HG03175 (cell line): ENCODE measurements around the gene MNAT1.
"Not testable (repeated sequence)": the region's sequence is repeated elsewhere in the genome, so short reads cannot be mapped to it uniquely, and the experiment has no call there.

Source experiments
- ATAC-seq: cut with Tn5 transposase; IDR thresholded peaks from one replicate; pipeline ENCODE4 v1.9.1; 2021; ENCODE audit warnings: mild to moderate bottlenecking, moderate library complexity; ENCODE audit not compliant: unreplicated experiment

MNAT1 gene

DNA sequence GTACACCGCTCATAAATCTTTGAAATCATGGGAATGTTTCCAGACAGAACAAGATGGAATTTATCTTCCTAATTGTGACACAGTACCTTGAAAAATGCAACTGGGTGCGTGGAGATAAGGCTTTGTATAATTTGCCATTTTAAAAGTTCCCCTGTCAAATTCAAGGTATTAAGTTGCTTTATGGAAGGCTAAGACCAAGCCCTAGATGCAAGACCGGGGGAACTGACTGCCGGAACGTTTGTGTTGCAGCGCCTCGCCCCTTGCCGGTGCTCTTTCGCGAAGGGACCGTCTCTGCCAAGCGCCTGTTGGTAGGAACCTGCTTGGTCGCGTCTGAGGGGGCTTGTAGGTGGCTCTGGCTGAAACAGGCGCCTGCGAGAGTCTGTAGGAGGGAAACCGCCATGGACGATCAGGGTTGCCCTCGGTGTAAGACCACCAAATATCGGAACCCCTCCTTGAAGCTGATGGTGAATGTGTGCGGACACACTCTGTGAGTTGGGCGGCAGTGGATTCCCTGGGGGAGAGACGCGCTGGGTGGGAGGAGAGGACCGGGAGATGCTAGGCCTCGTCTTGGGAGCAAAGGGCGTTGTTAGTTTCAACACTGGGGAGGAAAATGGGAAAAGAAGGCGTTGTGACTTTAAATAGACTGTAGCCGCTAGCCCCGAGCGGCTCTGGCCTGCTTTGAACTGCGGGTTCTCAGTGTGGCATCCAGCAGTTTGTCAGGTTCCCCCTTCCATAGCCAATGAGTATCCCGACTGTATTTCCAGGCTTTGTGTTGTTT is at the start of gene MNAT1:
MNAT1 (plus strand) TSS at position 297 of the 778 bp plus-strand sequence; CDS start at position 399, 102 bp downstream.
- peak; percentile 93 for ATAC-seq

DNA sequence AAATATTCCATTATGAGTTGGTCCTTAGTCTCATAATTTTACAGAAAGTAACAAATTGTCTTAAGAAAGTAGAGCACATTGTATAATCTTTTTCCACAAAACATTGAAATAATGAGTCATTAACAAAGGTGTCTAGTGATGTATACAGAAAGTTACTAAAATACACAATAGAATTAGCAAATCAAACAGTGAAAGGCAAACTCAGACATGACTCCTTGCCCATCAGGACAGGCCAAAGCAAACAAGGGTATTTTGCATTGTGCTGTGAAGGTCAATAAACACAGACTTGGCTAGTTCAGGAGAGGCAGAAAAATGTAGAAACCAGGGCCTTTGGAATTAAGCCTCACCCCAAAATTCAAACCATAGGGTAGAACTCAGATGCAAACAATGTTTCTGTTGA is 47.7 kb upstream of the MNAT1 start:
- no peak for ATAC-seq

DNA sequence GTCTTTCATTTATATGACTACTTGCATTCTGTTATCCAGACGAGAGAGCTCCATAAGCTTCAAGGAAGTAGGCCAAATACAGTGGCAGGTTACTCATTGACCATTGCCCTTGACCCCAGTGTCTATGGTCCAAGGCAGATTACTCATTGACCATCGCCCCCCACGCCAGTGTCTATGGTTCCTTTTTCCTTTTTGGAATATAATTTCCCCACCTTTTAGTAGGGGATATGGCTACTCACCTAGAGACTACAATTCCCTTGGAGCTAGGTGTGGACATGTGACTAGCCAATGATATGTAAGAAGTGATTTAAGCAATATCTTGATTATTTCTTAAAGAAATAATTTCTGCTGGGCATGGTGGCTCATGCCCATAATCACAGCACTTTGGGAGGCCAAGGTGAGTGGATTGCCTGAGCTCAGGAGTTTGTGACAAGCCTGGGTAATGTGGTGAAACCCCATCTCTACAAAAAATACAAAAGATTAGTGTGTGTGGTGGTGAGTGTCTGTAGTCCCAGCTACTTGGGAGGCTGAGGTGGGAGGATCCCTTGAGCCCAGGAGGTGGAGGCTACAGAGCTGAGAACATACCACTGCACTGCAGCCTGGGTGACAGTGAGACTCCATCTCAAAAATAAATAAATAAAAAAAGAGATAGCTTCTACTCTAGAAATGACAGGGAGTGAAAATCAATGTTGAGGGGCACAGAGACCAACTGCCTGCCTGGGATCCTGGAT is 43.0 kb upstream of the MNAT1 start:
- no peak for ATAC-seq

DNA sequence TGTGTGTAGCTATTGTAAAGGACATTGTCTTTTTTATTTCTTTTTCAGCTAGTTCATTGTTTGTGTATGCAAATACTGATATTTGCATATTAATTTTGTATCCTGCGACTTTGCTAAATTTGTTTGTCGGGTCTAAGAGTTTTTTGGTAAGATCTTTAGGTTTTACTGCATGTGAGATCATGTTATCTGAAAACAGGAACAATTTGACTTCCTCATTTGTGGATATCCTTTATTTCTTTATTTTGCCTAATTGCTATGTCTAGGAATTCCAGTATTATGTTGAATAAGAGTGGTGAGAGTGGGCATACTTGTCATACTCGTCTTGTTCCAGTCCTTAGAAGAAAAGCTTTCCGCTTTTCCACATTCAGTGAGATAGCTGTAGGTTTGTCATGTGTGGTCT is 39.2 kb upstream of the MNAT1 start:
- no peak for ATAC-seq

DNA sequence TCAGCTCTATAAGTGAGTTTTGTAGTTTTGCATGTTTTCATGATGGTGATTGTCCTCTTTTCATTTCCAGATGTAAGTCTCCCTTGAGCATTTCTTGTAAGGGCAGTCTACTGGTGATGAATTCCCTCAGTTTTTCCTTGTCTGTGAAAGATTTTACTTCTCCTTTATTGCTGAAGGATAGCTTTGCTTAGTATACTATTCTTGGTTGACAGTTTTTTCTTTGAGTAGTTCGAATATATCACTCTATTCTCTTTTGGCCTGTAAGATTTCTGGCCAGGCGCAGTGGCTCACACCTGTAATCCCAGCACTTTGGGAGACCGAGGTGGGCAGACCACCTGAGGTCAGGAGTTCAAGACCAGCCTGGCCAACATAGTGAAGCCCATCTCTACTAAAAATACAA is 34.0 kb upstream of the MNAT1 start:
- no peak for ATAC-seq

DNA sequence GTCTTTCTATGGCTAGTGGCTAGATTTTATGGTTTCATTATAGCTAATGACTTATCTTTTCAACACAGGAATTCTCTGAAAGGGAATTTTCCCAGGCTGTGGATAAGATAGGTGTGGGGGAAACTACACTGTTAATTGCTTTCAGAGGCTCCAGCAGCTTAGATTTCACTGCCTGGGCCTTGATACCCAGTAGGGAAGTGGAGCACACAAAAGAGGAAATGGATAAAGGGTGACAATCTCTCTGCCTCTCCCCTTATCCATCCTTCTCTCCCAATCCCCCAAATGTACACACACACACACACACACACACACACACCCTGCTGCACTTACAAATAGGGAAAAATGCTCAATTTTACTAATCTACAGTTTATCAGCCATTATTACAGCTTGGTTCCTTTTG is 29.5 kb upstream of the MNAT1 start:
- ATAC-seq, result no peak

DNA sequence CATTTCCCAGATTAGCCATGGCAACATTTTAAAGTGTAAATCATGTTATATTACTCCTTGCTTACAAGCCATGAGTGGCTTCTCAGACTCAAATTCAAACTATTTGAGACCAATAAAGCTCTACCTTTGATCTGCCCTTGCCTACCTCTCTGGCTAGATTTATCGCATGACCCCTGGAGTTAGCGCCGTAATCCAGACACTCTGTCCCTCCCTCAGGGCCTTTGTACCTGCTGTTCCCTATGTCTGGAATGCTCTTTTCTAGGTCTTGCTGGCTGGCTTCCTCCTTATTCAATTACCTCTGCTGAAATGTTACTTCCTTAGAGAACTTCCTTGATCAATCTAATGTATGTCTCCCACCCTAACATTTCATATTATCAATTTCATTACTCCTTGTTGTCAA is 26.7 kb upstream of the MNAT1 start:
- no peak for ATAC-seq

DNA sequence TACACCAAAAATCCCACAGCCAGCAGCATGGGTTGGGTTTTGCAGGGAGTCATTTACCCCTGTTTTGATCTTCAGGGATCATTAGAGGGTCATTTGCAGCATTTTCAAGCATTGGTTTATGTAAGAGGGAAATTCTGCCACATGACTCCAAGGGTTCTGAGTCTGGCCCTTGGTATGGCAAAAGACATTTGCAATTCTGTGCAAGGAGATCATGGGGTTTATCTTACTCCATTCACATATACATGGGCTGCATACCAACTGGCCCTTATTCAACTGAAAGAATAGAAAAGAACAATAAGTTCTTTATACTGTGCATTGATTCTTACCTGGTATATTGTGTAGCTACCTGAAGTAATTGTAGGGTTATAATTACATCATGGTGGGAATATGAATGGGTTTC is 24.1 kb upstream of the MNAT1 start:
- no peak for ATAC-seq

DNA sequence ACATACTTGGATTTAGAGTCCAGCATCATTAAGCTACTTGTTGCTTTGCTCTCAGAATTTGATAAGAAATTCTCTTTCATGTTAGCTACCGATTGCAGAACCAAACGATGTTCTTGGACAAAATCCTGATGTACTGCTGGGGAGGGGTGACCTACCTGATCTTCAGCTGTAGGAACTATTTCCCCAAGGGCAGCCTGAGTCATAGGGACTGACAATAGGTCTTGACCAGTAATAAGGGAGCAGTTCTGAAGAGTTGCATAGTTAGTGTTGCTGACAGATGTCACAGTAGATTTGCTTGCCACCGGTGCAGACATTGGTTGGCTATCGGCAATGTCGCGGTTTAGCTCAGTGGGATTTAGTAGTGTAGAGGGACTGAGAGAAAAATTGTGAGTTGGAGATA is 21.0 kb upstream of the MNAT1 start:
- ATAC-seq, result no peak

DNA sequence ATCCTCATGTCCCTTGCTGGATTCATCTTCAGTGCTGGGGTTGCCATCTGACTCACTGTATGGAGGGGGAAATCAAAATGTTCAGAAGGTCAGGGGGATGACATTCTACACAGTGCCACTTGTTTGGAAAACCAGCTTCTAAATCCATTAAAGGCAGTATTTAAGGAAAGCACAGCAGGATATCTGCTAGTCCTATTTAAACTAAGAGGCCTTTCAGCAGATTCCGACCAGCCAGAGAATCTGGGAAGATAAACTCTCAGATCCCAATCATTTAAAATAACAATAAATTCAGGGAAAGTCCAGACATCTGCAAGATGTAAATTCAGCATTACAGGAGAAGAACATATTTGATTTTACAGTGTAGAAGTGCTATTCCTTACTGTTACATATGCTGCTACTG is 14.2 kb upstream of the MNAT1 start:
- no peak for ATAC-seq

DNA sequence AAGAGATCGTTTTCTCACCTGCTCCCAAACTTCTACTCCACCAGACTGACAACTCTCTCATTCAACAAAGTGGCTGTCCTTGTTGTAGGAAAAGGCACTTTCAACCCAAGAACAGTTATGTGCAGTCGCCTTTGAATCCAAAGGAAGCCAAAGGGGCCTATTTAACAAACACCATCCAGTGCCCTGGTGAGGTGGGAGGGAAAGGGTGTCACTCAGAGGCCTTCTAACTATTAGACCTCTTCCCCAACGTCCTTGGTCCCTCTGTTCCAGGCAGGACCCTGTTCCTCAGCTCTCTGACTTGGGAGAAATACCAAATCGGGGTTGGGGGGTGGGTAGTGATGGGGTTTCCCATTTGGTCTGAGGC is 13.6 kb upstream of the MNAT1 start:
- ATAC-seq, result no peak

DNA sequence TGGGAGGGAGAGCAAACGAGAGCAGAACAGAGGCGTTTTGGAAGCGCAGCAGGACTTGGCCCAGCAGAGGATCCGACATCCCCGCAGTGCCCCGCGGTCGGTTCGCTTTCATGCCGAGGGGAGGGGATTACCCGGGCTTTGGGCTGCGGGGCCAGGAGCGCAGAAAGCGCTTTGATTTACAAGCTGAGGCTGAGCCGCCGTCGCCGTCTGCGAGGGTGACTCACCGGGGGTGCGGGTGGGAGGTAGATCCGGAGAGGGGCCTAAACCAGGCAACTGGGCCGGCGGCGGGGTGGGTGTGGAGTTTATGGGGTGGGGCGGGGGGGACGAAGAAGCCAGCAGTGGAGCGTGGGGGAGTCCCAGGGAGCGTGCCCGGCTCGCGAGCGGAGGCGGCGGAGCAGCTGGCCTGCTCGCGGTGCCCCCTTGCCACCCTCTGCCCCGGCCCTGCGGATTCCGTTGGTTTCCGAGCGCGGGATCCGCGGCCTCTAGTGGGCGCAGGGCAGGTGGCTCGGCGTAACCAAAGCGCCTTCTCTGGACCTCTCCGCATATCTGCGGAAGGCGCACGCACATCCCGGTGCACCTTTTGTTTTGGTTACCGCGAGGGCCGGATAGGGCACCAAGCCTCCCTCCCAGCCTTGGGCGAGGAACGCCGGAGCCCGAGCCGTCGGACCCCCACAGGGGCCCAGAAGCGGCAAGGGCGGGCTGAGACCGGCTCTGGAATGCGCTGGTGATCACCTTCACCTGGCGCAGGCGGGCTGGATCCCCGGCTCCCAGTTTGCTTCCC is 13.0 kb upstream of the MNAT1 start:
- ATAC-seq, result no peak

DNA sequence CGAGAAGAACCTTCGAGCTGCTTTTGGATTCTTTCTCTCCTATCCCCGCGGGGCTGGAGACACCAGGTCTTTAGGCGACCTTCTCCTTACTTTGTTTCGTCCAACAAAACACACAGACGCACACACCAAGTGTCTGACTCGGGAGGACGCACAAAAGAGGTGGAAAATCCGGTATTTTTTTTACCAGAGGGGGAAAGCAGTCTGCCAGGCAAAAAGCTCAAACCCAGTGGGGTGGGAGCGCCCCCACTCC is 12.5 kb upstream of the MNAT1 start:
- ATAC-seq, result no peak

DNA sequence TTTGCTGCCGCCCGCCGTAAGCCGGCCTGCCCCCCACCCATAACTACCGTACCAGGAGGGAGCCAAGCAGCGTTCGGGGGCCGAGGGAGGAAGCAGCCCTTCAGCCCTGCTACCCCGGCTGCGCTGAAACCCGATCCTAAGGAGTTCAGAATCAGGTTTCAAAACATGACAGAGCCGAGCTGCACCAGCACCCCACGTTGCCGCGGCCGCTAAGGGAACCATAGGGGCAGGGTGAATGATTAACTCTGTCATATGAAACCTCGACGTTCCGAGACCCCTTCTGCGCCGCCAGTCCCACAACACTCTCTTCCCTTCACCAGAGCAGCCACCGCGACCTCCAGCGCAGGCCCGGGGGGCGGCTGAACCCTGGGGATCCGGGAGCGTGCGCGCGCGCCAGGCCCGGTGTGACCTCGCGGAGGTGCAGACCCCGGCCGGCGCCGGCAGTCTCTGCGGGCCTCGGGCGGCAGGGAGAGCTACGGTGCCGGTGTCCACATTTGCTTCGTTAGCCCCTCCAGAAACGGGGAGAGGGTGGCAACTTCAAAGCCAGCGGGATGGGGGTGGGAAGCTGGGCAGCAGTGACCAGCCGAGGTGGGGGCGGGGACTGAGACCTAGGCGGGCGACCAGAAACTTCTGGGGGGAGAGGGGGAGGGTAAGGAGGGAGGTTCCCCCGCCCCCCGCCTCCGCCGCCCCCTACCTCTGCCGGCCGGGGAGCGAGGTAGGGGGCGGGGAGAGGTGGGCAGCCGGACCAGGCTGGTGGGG is 12.0 kb upstream of the MNAT1 start:
- ATAC-seq, result peak; percentile 29

DNA sequence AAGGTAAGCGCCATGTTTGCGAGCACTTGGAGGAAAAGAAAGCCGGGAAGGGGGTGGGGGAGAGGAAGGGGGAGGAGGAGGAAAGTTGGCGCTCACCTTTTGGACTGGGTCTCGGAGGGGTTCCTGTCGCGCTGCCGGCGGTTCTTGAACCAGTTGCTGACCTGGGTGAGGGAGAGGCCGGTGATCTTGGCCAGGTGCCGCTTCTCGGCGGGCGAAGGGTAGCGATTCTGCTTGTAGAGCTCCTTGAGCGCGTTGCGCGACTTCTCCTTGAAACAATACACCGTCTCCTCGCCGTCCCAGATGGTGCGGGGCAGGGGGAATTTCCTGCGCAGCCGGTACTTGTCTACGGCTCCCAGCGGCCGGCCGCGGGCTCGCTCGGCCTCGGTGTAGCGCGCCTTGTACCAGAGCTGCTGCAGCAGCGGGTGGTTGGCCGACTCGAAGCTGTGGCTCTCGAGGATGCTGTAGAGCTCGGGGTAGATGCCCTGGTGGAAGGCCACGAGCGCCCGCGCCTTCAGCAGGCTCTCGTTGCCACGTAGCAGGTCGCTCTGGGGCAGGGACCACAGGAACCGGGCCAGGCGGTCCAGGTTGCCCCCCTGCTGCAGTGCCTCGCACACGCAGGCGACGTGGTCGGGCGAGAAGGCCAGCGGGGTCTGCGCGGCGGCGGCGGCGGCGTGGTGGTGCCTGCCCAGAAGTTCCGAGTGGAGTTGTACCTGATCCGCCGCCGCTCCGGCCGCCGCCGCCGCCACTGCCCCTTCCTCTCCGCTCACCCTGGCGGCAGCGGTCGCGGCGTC is 11.2 kb upstream of the MNAT1 start:
- ATAC-seq, result peak; percentile 44

DNA sequence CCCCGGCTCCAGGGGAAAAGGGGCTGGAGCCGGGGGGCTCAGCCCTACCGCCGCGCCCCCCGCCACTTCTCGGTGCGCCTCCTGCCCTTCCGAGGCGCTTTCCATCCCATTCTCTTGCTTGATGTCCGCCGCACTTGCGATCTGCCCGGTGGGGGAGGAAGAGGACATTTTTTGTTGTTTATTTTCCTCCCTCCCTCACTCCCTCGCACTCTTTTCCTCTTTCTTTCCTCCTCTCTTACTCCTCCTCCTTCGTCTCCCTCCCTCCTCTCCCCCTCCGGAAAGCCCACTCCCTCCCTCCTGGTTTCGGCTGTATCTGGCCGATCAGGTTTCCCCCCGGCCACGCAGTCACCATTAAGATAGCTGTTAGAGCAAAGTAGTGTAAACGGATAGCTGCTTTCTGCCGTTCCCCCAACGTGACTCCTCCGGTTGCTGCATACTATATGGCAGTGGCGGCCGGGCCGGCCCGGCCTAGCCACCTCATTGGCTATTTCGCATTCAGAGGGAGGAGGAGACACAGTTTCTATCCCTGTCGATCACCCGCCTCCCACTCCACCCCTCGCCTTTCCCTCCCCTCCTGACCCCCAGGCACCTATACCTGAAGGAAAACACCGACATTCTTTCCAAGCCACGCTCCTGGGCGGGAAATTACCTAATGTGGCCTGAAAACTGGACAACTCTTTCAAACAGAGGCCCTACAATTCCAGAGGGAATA is 10.5 kb upstream of the MNAT1 start, which contains the start of gene SIX4:
SIX4 (minus strand) TSS at position 445 of the 712 bp plus-strand sequence; CDS start at position 168, 277 bp downstream.
- ATAC-seq, result peak; percentile 45

DNA sequence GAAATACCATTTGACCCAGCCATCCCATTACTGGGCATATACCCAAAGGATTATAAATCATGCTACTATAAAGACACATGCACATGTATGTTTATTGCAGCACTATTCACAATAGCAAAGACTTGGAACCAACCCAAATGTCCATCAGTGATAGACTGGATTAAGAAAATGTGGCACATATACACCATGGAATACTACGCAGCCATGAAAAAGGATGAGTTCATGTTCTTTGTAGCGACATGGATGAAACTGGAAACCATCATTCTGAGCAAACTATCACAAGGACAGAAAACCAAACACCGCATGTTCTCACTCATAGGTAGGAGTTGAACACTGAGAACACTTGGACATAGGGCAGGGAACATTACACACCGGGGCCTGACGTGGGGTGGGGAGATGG is 3.3 kb upstream of the MNAT1 start:
- not testable (repeated sequence) for ATAC-seq

DNA sequence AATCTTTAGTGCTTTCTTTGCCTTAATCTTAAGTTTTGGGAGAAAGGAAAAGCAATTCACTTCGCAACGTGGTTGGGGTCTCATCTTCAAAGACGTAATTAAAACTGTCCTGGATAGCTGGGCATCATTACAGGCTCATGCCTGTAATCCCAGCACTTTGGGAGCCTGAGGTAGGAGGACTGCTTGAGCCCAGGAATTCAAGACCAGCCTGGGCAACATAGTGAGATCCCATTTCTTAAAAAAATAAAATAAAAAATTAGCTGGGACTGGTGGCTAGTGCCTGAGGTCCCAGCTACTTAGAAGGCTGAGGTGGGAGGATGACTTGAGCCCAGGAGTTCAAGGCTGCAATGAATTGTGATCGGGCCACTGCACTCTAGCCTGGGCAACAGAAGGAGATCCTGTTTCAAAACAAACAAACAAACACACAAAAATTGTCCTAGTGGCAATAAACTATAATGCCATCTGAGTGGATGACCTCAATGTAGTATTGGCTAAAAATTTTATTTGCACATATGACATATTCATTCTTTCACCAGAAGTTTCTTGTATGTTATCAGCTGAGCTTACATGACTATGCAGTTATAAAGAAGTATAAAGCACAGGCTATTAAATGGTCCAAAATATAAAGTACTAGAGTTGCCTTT is 1.6 kb upstream of the MNAT1 start:
- no peak for ATAC-seq

DNA sequence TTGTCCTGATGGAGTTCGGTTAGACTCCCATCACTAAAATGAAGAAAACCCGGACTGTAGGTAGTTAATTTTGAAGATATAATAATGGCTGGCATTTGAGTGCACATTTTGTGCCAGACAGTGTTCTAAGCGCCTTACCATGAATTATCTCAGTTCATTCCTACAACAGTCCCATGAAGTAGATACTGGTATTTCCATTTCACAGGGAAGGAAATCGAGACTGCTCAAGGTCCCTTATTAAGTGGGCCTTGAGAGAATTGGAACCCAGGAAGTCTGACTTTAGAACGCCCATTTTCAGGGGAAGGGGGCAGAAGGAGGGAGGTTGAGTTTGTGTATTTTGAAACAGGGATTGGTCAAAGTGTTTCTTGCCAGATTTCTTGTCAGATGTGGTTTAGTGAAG is 855 bp downstream of the MNAT1 start:
- no peak for ATAC-seq
